Activated CD8-positive, alpha-beta memory T cell treated with anti-CD3 and anti-CD28 coated beads, Interleukin-2, amount 50 U/mL, for 24 hours (primary cell): ENCODE results near the gene TBC1D22A.

ENCODE experiments used
- DNase-seq: peaks from one replicate; pipeline ENCODE4 v3.0.0-alpha.2; 2020; ENCODE audit errors: extremely low read depth

The TBC1D22A gene

GRCh38 chr22:47121791-47122190 is 359.3 kb downstream of the TBC1D22A start:
- no peak for DNase-seq

- DNase-seq, result no peak
These were observed 360.1 kb downstream of the TBC1D22A start for GRCh38 chr22:47122441-47123000.

GRCh38 chr22:47123006-47123826 is 360.8 kb downstream of the TBC1D22A start:
- no peak for DNase-seq

GRCh38 chr22:47123827-47124442 is 361.5 kb downstream of the TBC1D22A start:
- no peak for DNase-seq

DNA sequence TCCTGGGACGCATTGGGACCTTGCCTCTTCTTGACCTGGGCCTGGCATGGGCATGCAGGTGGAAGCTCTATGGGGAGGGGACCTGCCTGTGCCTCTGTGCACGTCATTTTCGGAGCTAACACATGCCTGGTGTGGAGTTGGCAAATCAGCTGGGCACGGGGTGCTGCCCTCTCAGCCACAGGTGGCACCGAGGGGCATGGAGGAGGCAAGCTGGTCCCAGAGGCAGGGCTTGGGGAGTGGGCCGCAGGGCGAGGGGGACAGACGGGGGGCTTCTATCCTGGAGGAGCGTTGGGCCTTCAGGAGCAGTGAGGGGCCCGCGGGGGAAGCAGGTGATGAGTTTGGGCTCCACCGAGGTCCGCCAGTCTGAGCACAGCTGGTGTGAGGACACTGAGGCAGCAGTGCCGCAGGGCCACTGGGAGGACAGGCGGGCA is 362.0 kb downstream of the TBC1D22A start:
- no peak for DNase-seq

DNA sequence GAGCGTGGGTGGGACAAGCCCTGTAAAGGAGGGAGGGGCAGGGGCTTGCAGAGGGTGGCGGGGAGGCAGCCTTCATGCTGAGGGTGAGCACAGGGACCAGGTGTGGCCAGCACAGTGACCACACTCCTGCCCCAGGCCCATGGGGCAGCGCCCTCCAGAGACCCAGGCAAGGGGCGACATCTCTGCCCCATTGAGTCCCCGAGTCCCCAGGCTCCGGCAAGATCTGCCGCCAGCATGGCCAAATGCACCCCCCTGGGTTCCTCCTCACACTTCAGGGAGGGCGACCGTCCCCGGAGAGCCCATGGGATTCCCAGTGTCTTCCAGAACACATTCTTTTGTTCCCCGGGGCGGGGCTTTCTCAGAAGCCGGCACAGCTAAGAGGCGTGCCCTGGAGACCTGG is 362.5 kb downstream of the TBC1D22A start:
- no peak for DNase-seq

DNA sequence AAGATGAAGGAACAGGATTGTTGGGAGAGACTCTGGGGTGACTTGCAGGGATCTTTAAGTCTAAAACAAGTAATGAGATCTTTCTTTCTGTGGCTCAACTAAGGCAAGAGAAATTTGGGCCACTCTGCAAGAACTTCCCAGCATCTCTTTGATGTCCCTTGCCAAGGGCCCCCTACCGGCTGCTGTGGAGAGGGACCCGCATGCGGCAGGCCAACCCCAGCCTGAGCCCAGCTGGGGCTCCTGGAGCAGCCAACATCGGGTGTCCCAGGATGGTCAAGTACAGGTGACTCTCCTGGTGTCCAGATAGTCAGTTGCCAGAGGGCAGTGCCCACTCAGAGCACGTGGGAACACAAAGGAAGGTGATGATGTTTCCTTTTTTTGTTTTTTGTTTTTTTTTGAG is 363.2 kb downstream of the TBC1D22A start:
- no peak for DNase-seq

DNA sequence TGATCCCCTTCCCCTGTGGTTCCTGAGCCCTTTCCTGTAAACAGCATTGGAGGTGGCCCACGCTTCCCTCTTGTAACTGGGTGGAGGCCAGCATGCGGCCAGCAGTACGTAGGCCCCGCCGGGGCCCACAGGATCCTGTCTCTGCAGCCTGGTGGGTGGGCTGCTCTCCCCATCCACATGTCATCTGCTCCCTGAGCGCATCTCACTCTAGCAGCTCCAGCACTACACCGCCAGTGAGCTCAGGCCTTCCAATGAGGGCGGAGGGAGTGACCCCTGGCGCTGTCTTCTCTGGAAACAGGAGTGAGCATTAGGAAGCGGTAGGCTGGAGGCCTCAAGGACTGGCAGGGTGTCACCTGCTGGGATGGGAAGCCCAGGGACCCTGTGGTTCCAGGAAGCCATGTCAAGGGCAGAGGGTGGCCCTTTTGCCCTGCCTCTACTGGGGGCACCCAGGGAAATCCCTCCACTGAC is 363.9 kb downstream of the TBC1D22A start:
- DNase-seq, result no peak

GRCh38 chr22:47127441-47127871 is 365.0 kb downstream of the TBC1D22A start:
- DNase-seq, result no peak

DNA sequence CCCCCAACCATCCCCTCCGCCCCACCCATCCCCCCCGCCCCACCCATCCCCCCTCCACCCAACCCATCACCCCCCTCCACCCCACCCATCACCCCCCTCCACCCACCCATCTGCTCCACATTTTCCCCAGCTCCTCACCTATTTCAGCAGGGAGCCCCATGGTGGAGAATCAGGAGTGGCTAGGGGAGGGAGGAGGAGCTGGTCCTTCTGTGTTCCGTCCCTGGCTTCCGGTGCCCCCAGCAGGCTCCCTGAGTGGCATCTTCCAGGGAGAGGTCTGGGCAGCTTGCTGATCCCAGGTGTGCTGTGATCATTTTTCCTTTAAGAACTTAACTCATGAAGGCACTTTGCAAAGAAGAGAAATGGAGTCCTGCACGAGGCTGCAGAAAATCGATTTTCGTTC is 365.8 kb downstream of the TBC1D22A start:
- no peak for DNase-seq

- DNase-seq, result no peak
These were observed 366.3 kb downstream of the TBC1D22A start for GRCh38 chr22:47128622-47129215.

- DNase-seq, result no peak
These were observed 367.6 kb downstream of the TBC1D22A start for GRCh38 chr22:47129902-47130635.

DNA sequence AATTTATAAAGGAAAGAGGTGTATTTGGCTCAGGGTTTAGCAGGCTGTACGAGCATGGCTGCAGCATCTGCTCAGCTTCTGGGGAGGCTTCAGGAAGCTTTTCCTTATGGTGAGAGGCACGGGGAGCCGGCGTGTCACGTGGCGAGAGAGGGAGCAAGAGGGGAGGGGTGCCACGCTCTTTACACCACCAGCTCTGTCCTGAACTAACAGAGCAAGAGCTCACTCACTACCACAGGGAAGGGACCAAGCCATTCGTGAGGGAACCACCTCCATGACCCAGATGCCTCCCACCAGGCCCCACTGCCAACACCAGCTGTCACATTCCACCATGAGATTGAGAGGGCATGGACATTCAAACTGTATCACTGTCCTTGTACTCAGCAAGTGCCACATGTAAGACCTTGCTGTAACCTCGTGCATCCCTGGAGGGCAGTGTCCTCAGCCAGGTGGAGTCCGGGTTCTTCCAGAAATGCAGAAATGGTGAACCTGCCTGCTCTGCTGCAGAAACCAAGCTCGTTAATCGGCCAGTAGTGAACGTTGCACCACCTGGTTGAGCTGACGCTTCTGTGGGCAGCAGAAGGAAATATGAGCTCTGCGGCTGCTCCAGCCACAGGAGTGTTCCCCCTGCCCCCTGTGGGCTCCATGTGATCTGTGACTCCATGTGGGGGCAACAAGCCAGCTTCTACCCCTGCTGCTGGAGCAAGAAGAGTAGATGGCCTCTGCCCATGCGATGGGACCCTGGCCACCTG is 368.6 kb downstream of the TBC1D22A start:
- DNase-seq, result no peak

DNA sequence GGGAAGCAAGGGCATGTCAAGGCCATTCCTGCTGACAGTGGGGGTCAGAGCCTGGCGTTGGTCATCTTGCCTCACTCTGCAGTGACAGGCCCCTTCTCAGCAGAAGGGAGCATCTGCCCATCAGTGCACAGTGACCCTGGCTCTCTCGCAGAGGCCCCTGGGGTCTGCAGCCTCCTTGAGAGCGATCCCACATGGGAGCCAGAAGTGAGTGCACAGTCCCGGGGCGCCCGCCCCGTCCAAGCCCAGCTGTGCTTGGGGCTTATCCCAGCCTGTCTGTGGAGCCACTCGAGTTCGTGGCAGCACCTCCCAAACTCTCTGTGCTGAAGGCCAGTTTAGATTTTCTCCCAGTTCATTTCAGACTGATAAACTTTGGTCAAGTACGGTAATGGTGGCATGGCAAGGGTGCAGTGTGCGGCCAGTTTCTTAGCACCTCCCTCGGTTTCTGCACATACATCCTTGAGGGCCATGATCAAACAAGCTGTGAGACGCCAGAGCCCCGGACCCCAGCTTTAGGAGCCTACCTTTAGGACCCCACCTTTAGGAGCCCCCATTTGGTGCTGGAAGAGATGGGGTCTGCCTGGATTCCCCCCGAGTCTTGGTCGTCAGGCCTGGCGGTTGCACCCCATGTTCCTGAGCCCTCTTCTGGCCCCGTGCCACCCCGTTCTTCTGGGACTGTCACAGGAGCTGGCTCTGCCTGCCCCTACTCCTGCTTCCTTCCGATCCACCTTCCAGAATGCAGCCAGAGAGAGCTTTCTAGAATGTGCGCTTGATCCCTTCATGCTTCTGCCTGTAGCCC is 369.4 kb downstream of the TBC1D22A start:
- no peak for DNase-seq

GRCh38 chr22:47132428-47132825 is 370.0 kb downstream of the TBC1D22A start:
- DNase-seq, result no peak

GRCh38 chr22:47133061-47133969 is 370.9 kb downstream of the TBC1D22A start:
- DNase-seq, result no peak

DNA sequence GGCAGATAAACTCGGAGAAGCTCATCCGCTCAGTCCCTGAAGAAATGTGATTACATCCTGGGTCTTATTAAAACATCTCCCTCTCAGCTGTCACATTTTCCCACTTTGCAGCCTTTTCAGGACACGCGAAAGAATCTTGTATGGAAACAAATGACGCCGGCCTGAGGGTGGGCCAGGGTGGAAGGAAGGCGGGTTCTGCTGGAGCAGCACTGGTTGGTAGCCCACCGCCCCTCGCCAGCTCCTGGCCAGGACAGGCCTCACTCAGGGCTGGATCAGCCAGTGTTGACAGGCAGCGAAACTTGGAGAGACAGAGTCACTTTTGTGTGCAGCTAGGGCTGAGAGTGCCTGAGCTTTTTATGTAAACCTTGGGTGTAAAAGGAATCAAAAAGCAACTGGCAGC is 371.8 kb downstream of the TBC1D22A start:
- no peak for DNase-seq

DNA sequence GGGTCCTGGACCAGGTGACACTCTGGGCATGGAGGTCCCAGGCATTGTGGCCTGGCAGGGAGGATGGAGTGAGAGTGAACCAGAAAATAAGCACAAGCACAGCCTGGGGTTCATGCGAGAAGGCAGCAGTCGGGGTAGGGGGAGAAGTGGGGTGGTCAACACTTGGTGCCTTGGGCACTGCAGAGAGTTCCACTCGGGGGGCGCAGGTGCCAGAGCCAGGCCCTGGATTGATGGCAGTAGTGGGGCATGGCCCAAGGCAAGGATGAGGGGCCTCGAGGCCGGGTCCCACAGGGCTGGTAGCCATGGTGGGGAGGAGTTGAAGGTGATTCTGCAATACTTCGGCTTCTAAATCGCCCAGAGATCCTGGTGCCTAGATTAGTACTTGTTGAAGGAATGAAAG is 372.9 kb downstream of the TBC1D22A start:
- DNase-seq, result no peak

DNA sequence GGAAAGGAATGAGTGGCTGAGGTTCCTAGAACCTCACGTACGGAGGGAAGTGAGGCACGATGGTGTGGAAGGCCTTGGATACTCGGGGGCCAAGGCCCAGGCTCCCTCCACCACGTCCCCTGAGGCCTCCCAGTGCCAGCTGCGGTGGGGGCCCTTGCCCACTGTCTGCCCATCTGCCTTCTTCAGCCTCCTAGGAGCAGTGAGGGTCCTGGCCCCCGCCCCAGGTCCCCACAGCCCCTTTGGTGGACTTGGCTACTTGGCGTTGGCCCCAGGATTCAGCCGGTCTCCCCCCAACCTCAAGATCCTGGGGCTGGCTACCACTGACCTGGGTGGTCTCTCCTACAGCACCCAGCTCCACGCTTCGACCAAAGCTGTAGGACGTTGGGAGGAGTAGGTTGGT is 373.6 kb downstream of the TBC1D22A start:
- no peak for DNase-seq
